NCI-H2081 treated with DMSO at 0.1 percent for 48 hours (cell line): ENCODE results near the gene RFLNA.

Source experiments
- DNase-seq: peaks from one replicate; lab custom pipeline; 2025; lab: John Stamatoyannopoulos, UW

The RFLNA gene

DNA sequence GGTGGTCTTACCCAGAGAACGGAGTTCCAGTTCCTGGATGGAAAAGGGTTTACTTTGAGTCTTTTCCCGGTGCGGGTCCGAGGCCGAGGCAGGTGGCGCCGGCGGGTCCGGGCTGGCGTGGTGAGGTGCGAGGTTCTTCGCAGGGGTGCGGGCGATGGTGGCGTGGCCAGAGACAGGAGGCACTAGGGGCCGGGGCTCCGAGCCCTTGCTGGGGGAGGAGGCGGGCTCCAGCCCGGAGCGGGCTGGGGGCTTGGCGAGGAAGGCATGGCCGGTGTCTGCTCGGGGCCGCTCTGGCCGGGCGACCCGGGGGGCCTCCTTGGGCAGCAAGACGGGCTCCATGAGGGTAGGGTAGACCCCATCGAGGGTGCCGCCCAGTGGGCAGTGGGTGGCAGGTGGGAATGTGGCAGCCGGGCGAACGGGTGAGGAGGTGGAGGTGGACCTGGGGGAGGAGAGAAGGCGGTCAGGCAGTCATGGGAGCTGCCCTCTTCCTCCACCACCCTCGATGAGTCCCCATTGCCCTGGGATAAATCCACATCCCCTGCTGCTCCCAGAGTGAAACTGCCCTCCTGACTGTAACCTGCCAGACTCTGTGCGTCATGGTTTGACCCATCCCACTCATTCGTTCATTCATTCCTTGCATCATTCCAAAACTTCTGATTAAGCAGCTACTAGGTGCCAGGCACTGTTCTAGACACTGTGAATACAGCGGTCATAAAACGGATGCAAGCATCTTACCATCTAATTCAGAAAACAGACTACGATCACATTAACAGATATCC, 42.0 kb downstream of the RFLNA start:
- DNase-seq, result no peak

DNA sequence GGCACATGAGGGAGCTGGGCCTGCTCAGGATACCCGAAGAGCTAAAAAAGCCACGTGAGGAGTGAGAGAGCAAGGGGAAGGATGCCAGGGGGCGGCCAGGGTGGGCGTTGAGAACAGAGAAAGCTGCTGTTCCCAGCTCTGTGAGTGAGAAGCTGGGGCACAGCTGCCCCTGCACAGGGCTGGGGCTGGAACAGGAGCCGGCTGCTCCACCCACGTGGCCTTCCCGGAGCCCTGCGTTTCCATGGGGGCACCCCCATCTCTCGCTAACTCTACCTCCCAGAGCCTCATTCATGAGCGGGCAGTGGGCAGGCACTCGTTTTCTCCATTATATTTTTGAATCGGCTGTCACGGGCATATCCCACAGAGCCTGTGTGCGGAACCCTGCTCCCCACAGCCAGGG, 42.7 kb downstream of the RFLNA start:
- DNase-seq, result no peak

DNA sequence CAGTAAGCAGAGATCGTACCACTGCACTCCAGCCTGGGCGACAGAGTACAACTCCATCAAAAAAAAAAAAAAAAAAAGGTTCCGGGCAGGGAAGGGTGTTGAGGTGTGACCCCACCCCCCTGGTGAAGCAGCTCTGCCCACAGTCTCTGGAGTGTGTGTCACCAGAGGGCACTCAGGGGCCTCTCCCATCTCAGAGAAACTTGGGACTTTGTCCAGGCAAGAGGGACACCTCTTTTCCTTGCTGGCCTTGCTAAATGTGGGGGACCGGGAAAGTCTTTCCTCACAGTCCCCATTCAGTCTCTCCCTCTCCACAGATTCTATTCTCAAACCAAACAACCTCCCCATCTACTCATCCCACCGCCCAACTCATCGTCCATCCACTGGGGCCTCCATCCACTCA, 43.6 kb downstream of the RFLNA start:
- DNase-seq, result no peak

DNA sequence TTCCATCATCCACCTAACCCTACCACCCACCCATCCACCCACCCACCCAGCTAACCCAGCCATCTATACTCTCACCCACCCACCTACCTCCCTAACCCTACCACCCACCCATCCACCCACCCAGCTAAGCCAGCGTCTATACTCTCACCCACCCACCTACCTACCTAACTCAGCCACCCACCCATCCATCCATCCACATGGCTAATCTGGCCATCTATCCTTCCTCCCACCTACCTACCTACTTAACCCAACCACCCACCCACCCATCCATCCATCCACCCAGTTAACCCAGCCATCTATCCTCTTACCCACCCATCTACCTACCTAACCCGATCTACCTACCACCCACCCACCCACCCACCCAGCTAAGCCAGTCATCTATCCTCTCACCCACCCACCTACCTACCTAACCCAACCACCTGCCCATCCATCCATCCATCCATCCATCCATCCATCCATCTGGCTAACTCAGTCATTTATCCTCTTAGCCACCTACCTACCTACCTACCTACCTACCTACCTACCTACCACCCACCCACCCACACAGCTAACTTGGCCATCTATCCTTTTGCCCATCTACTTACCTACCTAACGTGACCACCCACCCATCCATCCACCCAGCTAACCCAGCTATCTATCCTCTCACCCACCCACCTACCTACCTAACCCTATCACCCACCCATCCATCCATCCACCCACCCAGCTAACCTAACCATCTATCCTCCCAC, 44.1 kb downstream of the RFLNA start:
- no peak for DNase-seq

DNA sequence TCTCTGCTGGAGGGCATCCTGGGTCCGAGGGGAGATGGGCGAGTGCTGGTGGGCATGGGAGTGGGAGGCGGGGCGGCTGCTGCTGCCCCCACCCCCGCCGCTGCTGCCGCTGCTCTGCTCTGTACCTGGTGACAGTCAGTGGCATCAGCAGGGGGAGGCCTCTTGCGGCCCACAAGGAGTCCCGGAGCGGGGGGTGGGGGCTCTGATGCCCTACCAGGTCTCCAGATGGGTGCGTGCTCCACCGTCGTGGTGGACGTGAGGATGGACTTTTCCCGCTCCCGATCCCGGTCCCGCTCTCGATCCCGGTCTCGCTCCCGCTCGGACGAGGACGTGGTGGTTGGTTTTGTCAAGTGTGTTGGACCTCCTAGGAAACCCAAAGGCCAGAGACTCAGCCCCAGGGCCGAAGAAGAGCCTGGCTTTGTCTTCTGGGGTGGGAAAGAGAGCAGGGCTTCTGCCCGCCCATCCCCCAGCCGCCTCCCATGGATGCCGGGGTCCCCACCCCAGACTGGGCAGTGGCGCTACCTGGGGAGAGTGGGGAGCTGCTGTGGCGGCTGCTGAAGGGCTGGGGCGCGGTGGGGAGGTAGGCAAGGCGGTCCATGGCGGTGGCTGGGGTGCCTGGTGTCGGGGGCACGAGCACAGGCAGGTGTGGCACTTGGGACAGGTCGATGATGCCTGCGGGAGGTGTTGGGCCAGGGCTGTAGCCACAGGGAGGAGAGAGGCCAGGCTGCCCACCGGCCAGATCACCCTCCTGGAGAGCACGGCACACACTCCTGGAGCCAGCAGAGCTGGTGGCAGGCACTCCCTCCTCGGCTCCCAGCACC, 45.4 kb downstream of the RFLNA start:
- DNase-seq, result no peak

DNA sequence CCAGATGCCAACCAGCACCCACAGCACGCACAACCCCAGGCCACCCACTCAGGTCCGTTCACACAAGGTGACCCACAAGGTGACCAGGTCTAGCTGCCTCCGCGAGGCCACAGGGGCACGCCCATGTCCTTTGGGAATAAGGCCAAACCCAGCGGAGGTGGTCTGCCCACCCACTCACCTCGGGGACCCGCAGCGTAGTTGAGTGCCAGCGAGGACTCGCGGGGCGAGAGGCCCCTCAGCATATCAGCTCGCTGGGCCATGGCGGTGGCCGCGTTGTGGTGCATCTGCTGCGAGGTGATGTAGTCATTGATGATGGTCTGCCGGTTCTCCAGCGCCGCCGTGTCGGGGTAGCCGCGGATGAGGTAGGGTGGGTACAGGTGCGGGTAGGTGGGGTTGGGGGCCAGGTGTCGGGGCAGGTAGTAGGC, 46.8 kb downstream of the RFLNA start:
- DNase-seq, result no peak

DNA sequence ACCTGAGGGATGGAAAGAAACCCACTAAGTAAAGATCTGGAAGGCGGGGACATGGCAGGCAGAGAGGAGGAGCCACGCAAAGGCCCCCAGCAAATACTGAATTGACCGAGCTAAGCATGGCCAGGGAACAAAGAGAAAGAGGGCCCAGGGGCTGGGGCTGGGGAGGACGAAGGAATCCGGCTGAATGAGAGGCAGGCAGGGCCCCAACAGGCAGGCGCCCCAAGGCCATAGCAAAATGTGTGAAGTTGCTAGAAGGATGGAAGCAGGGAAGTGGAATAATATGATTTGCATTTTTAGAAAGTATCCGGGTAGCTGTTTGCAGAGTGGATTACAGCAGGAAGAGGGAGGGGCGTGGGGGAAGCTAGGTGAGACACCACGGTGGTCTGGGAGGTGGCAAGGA, 49.1 kb downstream of the RFLNA start:
- DNase-seq, result no peak

DNA sequence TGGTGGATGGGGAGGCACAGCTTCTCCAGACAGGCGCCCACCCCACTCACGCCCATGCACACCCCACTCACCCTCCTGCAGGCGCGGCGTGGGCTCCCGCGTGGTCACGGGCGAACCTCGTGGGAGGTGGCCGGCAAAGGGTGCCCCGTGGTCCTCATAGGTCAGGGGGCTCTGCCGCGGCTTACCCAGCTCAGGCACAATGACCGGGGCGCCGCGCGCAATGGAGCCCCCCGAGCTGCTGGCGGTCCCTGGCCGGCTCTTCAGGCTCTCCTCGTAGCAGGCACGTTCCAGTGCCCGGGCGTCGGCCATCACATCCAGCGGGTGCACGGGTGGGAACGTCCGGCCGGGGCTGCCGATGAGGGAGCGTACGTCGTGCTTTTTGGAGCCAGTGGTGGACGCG, 49.6 kb downstream of the RFLNA start:
- no peak for DNase-seq

DNA sequence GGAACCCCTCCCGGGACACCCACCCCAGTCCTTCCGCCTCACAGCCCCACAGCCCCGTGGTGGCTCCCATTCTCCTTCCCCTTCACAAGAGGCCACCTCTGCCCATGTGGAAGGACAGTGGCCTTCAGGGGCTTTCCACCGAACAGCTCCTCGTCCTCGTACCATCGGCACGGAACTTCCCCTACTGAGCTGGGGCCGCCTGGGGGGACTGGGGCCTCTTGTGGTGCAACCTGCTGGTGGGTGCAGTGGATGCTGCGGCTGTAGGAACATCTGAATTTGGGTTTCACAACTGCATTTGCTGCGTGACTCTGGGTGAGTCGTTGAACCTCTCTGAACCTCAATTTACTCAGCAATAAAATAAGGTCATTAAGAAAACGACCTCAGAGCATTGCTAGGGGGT, 50.9 kb downstream of the RFLNA start:
- DNase-seq, result no peak

DNA sequence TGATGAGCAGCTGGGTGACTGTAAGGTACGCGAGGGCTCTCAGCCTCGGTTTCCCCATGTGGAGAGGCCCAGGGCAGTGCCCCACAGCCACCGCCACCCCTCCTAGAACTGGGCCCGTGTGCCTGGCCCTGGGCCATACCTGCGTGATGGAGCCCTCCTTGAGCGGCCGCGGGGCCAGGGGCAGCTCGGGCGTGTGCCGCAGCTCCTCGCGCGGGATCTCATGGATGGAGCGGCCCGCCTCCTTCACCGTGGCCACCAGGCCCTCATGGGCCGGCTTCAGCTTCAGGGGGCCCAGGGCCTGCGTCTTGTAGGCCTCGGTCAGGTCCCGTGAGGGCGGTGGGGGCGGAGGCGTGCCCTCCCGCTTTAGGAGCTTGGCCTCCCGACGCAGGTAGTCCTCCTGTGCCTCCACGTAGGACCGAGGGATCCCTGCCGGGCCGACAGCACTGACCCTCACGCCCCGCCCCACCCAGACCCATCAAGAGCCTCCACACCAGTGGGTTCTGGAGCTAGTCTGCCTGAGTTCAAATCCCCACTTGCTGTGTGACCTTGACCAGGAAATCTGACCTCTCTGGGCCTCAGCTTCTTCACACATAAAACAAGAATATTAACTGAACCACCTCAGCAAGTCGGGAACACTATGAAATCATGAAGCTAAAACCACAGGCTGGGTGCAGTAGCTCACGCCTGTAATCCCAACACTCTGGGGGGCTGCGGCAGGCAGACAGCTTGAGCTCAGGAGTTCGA, 51.7 kb downstream of the RFLNA start:
- no peak for DNase-seq

DNA sequence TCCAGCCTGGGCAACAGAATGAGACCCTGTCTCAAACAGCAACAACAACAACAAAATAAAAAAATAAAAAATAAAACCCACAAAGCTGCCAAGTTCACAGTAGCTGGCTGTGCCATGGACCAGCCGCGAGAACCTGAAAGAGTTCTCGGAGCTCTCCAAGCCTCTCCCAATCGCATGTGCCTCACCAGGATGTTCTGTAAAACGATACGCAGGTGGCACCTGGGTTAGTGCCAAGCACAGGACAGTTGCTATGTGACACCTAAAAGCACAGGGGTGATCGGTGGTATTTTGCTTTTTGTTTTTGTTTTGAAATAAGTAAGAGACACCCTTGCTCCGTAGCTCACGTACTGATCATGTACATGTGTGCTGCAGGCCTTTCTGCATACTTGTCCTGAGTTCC, 52.4 kb downstream of the RFLNA start:
- no peak for DNase-seq

DNA sequence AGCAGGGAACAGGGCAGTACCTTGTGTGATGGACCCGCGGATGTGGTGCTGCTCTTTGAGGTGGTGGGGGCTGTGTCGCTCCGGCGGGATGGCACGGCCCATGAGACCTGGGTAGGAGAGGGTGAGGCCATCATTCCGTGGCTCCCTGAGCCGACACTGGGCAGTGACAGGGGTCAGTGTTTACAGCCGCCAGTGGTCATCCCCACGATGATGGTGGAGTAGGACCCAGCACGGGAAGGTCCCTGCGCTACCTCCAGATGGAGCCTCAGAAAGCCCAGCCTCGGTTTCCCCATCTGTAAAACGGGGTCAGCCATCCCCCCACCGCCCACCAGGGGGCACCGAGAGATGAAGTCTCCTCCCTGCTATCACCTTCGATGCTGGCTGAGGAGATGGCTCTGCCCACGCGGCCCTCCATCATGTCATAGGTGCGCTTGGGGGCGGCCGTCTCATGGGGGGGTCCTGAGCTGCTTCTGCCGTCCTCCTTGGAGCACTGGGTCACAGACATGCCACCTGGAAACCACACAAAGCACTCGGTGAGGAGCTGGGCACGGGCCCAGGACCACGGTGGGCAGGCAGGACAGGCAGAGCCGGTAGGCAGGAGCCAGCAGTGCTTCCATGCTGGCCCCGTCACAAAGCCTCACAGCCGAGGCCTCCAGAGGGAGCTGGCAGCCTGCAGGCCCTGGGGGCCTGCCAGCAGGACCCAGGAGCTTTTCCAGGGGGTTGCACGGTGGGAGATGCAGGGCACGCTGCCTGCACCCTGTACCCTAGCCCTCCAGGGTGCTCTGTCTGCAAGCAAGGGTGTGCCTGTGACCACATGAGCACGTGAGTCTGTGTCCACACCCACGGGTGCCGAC, 53.1 kb downstream of the RFLNA start:
- DNase-seq, result no peak

DNA sequence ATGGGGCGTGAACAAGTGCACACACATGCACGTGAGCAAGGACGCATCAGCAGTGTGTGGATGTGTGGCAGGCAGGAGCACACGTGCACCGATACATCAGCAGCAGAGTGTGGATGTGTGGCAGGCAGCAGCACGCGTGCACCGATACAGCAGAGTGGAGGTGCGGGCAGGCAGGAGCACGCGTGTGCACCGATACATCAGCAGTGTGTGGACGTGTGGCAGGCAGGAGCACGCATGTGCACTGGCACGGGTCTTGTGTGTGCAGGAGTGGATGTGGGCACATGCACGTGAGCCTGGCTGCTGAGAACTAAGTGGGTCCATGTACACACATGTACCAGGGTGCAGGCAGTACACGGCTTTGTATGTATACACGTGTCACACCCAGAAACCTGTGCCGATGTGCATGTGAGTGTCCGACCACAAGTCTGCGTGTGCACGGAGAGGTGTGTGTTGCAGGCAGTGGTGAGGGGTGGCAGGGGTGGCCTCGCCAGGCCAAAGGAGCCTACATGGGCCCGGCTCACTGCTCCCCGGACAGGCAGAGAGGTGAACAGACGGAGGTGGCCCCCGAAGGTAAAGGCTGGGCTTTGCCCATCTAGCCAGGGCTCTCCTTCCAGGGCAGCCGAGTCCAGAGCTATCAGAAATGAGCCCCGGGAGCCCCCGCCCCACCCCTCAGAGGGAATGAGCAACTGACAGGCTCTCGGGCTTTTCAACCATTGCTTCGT, 53.9 kb downstream of the RFLNA start:
- DNase-seq, result no peak

DNA sequence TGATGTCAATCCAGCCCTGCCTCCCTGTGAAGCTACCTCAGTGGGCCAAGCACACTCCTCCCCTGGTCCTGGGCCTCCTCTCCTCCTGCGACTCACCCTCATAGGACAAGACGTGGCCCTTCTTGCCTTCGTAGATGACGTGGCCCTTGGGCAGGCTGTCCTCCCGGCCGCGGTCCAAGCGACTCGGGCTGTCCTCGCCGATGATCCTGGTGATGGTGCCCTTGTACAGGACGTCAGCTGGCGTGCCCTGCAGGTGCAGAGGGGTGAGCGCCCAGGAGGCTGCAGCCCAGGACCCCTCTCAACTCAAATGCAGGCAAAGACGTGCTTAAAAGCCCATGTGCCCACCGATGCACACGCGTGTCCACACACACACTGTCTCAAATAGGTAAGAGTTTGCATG, 55.6 kb downstream of the RFLNA start:
- no peak for DNase-seq

DNA sequence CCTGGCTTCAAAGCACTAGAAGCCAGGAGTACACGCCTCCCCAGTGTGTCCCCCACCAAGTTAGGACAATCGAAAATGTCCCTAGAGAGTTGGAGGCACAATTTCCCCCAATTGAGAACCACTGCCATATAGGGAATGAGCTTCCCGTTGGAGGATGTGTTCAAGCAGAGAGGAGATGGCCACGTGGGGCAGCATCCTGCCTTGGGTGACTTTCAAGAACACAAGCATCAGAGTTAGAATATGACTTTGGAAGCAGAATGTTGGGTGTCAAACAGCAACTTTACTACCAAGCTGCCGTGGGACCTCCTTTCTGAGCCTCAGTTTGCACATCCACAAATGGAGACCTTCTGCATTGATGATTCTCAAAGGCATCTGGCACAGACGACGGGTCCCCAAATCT, 56.5 kb downstream of the RFLNA start:
- DNase-seq, result no peak

DNA sequence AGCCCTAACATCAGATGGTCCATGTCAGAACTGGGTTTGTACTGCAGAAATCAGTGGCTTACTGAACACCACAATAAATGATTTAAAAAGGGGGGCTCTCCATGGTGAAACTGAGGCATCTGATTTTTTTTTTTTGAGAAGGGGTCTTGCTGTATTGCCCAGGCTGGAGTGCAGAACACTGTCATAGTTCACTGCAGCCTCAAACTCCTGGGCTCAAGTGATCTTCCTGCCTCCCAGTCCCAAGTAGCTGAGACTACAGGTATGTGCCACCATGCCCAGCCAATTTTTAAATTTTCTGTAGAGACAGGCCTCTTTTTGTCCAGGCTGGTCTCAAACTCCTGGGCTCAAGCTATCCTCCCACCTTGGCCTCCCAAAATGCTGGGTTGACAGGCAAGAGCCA, 57.4 kb downstream of the RFLNA start:
- DNase-seq, result no peak

DNA sequence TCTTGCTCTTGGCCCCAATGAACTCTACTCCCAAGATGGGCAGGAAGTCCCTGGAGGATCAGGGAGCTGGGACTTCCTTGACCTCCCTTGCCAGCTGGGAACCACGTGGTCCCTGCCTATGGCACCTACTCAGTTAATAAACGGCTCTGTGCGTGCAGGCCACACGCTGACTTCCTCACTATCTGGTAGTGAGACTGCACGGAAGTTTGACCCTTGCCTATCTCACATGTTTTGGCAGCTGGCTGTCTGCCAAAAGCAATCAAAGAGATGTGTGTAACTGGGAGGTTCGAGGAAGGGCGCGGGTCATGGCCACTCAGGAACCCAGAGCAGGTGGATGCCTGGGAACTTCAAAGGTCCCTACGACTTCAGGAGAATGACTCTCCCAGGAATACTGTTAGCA, 57.9 kb downstream of the RFLNA start:
- DNase-seq, result no peak

DNA sequence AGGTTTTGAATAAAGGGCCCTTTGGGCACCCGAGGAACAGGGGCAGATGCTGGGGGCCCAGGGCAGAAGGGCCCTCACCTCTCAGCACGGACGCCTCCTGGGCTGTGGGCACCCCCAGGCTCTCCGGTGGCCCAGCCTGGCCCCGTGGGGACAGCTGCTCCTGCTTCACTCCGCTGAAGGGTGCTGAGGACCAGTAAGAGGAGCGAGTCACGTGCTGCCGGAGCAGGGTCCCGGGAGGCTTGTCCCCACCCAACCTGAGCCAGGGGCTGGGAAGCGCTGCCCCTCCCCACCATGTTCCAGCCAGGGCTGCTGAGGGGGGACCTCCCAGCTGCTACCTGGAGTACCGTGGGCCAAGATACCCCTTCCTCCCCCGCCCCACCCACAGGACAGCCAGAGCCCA, 59.5 kb downstream of the RFLNA start:
- DNase-seq, result no peak

DNA sequence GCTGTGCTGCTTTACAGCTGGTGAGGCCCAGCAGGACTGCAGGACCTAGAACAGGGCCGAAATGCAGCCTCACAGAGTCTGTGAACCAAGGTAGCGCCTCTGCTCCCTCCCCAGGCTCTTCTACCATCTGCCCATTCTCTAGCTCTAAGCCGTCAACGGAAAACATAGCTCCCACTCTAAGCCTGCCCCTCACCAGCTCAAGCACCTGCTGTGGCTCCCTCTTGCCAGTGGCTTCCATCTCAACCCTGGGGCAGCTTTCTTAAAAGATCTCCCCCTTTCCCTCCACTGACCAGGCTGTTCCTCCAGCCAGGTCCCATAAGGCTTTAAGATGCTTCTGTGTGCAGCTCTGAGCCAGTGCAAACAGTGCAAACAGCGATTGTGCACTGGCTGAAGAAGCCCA, 61.3 kb downstream of the RFLNA start:
- no peak for DNase-seq

DNA sequence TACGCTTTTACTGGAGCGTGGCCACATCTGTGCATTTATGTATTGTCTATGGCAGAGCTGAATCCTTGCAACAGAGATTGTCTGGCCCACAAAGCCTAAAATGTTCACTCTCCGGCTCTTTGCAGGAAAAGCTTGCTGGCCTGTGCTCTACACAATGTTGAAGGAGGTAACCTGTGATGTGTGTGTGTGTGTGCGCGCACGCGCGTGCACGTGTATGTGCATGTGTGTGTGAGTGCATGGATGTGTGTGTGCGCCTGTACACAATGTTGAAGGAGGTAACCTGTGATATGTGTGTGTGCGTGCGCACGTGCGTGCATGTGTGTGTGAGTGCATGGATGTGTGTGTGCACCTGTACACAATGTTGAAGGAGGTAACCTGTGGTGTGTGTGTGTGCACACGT, 62.7 kb downstream of the RFLNA start:
- no peak for DNase-seq

DNA sequence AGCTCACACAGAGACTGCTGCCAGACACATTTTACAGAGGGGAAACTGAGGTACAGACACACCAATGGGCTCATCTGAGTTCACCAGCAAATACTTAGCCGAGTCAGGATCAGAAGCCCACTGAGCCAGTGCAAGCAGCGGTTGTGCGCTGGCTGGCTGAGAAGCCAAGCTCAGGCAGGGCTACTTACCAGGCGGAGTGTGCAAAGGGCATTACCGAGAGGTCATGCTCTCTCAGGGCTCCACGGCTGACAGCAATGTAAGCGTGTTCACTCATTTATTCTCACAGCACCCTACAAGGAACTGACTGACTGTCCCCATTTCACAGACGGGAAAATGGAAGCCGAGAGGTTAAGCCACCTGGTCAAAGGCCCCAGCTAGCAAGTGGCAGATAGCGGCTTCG, 63.7 kb downstream of the RFLNA start:
- no peak for DNase-seq
